ENCODE data around the gene MOBP. TPM values are rescaled to one million over a fixed set of nuclear protein-coding genes. Genes with fewer than 3 reads are reported as not detected.

MOBP gene
- total RNA-seq, 4 donors from 2014 or later, result not detected

DNA sequence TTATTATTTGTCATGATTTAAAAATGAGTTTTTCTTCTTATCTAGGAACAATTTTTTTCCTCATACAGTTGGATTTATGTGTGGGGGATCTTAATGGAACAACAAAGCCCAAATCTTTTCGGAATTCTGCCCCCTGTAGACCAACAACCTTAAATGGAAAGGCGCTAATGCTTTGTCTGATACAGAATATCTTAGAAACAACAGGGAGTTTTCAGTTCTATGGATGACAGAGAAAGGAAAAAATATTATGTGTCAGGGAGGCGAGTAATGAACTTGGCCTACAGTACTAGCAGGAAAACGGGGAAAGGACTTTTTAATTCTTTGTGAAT, 592 bp downstream of the MOBP start:
- Histone ChIP-seq H3K27ac (no peak overlapping the region), H3K36me3 (no peaks in the 10 kb centered on the region), H3K27me3 (no peaks in the 10 kb centered on the region), H3K4me3 (no peak overlapping the region), H3K4me1 (no peaks in the 10 kb centered on the region), H3K9me3 (no peaks in the 10 kb centered on the region)
- no peak for DNase-seq
- TF ChIP-seq POLR2A (IDR thresholded peaks at IDR 0.05), result no peak
- no peak for TF ChIP-seq CTCF (IDR thresholded peaks at IDR 0.05)

DNA sequence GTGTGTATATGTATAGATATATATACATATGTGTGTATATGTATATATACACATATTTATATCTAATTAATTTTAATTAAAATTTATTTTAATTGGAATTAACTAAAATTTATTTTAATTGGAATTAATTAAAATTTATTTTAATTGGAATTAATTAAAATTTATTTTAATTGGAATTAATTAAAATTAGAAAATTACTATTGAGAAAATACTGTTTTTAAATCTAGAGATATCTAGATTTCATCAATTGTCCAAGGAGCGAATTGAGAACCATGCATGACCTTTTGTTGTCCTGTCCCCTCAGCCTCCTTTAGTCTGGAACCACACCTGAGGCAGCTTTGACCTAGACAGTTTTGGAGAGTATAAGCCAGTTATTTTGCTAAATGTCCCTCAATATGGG, 1.8 kb downstream of the MOBP start:
- H3K27me3 ChIP-seq, result no peaks in the 10 kb centered on the region
- no peak overlapping the region for H3K4me3 ChIP-seq
- no peaks in the 10 kb centered on the region for H3K9me3 ChIP-seq
- no peak for DNase-seq
- H3K36me3 ChIP-seq, result no peaks in the 10 kb centered on the region
- TF ChIP-seq POLR2A (IDR thresholded peaks at IDR 0.05) (no peak), CTCF (IDR thresholded peaks at IDR 0.05) (no peak)
- H3K4me1 ChIP-seq, result no peaks in the 10 kb centered on the region
- H3K27ac ChIP-seq, result no peak overlapping the region

- TF ChIP-seq CTCF (IDR thresholded peaks at IDR 0.05) (no peak), POLR2A (IDR thresholded peaks at IDR 0.05) (no peak)
- Histone ChIP-seq H3K9me3 (no peaks in the 10 kb centered on the region), H3K4me1 (no peaks in the 10 kb centered on the region), H3K36me3 (no peaks in the 10 kb centered on the region), H3K27me3 (no peaks in the 10 kb centered on the region), H3K27ac (no peak overlapping the region), H3K4me3 (no peak overlapping the region)
- no peak for DNase-seq
Measured at GRCh38 chr3:39469945-39470344, 2.5 kb downstream of the MOBP start.

DNA sequence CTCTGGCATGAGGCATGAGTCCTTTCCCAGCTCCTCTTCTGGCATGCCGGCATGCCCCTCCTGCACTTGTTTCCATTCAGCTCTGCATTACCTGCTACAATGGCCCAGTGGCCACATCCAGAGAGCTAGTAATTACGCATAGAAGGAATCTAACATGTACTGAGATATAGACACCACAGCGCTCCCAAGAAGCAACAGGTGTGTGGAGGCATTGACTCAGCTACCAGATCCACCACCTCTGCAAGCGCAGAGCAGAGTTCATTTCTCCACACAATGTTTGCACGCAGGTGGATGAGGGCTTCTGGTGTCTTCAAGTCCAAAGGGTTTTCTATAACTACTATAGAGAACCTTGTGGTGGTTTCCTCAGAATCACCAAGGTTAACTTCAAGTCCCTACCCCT, 4.2 kb downstream of the MOBP start:
- no peaks in the 10 kb centered on the region for H3K27me3 ChIP-seq
- H3K36me3 ChIP-seq, result no peaks in the 10 kb centered on the region
- H3K4me1 ChIP-seq, result no peaks in the 10 kb centered on the region
- H3K9me3 ChIP-seq, result peaks cover 0 to 5% (median 0%) of the 10 kb centered on the region in 4 donors
- TF ChIP-seq CTCF (IDR thresholded peaks at IDR 0.05) (no peak), POLR2A (IDR thresholded peaks at IDR 0.05) (no peak)
- no peak overlapping the region for H3K27ac ChIP-seq
- no peak for DNase-seq
- no peak overlapping the region for H3K4me3 ChIP-seq

- TF ChIP-seq POLR2A (IDR thresholded peaks at IDR 0.05), result no peak
- TF ChIP-seq CTCF (IDR thresholded peaks at IDR 0.05), result no peak
- no peaks in the 10 kb centered on the region for H3K4me1 ChIP-seq
Measured at GRCh38 chr3:39473452-39474125, 6.1 kb downstream of the MOBP start.

GRCh38 chr3:39474126-39474515, 6.6 kb downstream of the MOBP start:
- no peak overlapping the region for H3K4me3 ChIP-seq
- no peak overlapping the region for H3K27ac ChIP-seq
- H3K9me3 ChIP-seq, result peaks cover 0 to 8% (median 0%) of the 10 kb centered on the region in 4 donors
- no peaks in the 10 kb centered on the region for H3K4me1 ChIP-seq
- TF ChIP-seq POLR2A (IDR thresholded peaks at IDR 0.05), result no peak
- TF ChIP-seq CTCF (IDR thresholded peaks at IDR 0.05), result no peak
- H3K36me3 ChIP-seq, result no peaks in the 10 kb centered on the region
- DNase-seq, result no peak
- no peaks in the 10 kb centered on the region for H3K27me3 ChIP-seq

More at GRCh38 chr3:39473452-39474125, 6.1 kb downstream of the MOBP start:
- H3K36me3 ChIP-seq, result no peaks in the 10 kb centered on the region
- peaks cover 0 to 8% (median 0%) of the 10 kb centered on the region in 4 donors for H3K9me3 ChIP-seq
- no peak overlapping the region for H3K4me3 ChIP-seq
- H3K27me3 ChIP-seq, result no peaks in the 10 kb centered on the region
- DNase-seq, result no peak
- H3K27ac ChIP-seq, result no peak overlapping the region

Data from Peyer's patch (tissue), 4 donors.